Calu3 (cell line): ENCODE data around the gene CXCL16. TPM values are rescaled to one million over a fixed set of nuclear protein-coding genes. Genes with fewer than 3 reads are reported as not detected.

ENCODE experiments used
- BruUV-seq: library from RNA; stranded (reverse); fragments of 400-500 nt; replicated peaks from 2 replicates; lab custom pipeline; 2021; lab: Mats Ljungman, UMichigan
- CTCF ChIA-PET: fragments of 300-600 bp; sonication (Branson Sonifier 250); formaldehyde crosslinking; loops from one replicate; lab custom pipeline; 2022; ENCODE audit warnings: antibody characterized with exemption; lab: Charles Lee
- DNase-seq: peaks from one replicate; pipeline ENCODE4 v3.0.0; 2022
- H3K27ac Mint-ChIP-seq: one replicate; pipeline ENCODE4 v1.8.0; 2022; ENCODE audit warnings: mixed read lengths; ENCODE audit not compliant: unreplicated experiment
- H3K27me3 Mint-ChIP-seq: one replicate; pipeline ENCODE4 v1.8.0; 2022; ENCODE audit warnings: mixed read lengths; ENCODE audit not compliant: unreplicated experiment
- H3K36me3 Mint-ChIP-seq: one replicate; pipeline ENCODE4 v1.8.0; 2022; ENCODE audit warnings: mild to moderate bottlenecking, moderate library complexity, mixed read lengths; ENCODE audit not compliant: insufficient read depth, unreplicated experiment
- H3K4me1 Mint-ChIP-seq: one replicate; pipeline ENCODE4 v1.8.0; 2022; ENCODE audit warnings: mild to moderate bottlenecking, low read depth, mixed read lengths; ENCODE audit not compliant: unreplicated experiment
- H3K4me3 Mint-ChIP-seq: one replicate; pipeline ENCODE4 v1.8.0; 2022; ENCODE audit warnings: mild to moderate bottlenecking, low read depth, moderate library complexity, mixed read lengths; ENCODE audit not compliant: unreplicated experiment
- H3K9me3 Mint-ChIP-seq: one replicate; pipeline ENCODE4 v1.8.0; 2022; ENCODE audit warnings: low read depth, mixed read lengths; ENCODE audit not compliant: unreplicated experiment
- intact Hi-C: fragments of 100-400 bp; cut with micrococcal nuclease; formaldehyde crosslinking; loops from one replicate; pipeline ENCODE4 v1.10.0; 2022; ENCODE audit not compliant: unreplicated experiment
- total RNA-seq: library from RNA; stranded (reverse); gene quantifications from 2 replicates; pipeline ENCODE4 v1.2.3, GENCODE V29; 2022
- TF ChIP-seq, protein P1 (sequence below): fragments of 200-600 bp; IDR thresholded peaks from one replicate; pipeline ENCODE4 v1.8.0; 2022; ENCODE audit warnings: antibody characterized with exemption; ENCODE audit not compliant: unreplicated experiment

The CXCL16 gene
- total RNA-seq, 1 experiment from 2014 or later: 73.1 TPM

- H3K4me1 Mint-ChIP-seq: peaks cover 16% of the 10 kb centered on the region
- H3K36me3 Mint-ChIP-seq: peaks cover 30% of the 10 kb centered on the region
- no peaks in the 10 kb centered on the region for H3K9me3 Mint-ChIP-seq
- no TSS peak for BruUV-seq
- no peaks in the 10 kb centered on the region for H3K27me3 Mint-ChIP-seq
- H3K27ac Mint-ChIP-seq: no peak overlapping the region
- CTCF ChIA-PET: no interaction called here
- TF ChIP-seq, protein P1, sequence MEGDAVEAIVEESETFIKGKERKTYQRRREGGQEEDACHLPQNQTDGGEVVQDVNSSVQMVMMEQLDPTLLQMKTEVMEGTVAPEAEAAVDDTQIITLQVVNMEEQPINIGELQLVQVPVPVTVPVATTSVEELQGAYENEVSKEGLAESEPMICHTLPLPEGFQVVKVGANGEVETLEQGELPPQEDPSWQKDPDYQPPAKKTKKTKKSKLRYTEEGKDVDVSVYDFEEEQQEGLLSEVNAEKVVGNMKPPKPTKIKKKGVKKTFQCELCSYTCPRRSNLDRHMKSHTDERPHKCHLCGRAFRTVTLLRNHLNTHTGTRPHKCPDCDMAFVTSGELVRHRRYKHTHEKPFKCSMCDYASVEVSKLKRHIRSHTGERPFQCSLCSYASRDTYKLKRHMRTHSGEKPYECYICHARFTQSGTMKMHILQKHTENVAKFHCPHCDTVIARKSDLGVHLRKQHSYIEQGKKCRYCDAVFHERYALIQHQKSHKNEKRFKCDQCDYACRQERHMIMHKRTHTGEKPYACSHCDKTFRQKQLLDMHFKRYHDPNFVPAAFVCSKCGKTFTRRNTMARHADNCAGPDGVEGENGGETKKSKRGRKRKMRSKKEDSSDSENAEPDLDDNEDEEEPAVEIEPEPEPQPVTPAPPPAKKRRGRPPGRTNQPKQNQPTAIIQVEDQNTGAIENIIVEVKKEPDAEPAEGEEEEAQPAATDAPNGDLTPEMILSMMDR: no peak
- H3K4me3 Mint-ChIP-seq: no peak overlapping the region
- intact Hi-C loops: loop anchor here (5.0 kb wide), 1 partner anchor 116 kb away; the partner anchor contains the start of gene CHRNE
- no peak for DNase-seq
Observed at GRCh38 chr17:4786516-4786915, 46.8 kb upstream of the CXCL16 start.

GRCh38 chr17:4786106-4786511, 46.4 kb upstream of the CXCL16 start, which contains the start of gene VMO1:
Gene VMO1 (minus strand): TSS chr17:4786364. CDS start chr17:4786352, 12 bp downstream.
- no TSS peak for BruUV-seq
- no peak for DNase-seq
- Mint-ChIP-seq H3K36me3 (peaks cover 30% of the 10 kb centered on the region), H3K9me3 (no peaks in the 10 kb centered on the region), H3K4me3 (peak within 1 kb of the TSS; percentile 87), H3K27me3 (no peaks in the 10 kb centered on the region), H3K4me1 (peaks cover 16% of the 10 kb centered on the region), H3K27ac (no peak within 1 kb of the TSS)
- intact Hi-C loops: loop anchor here (5.0 kb wide), 1 partner anchor 116 kb away; the partner anchor contains the start of gene CHRNE
- TF ChIP-seq, protein P1: no peak
- CTCF ChIA-PET: no interaction called here

DNA sequence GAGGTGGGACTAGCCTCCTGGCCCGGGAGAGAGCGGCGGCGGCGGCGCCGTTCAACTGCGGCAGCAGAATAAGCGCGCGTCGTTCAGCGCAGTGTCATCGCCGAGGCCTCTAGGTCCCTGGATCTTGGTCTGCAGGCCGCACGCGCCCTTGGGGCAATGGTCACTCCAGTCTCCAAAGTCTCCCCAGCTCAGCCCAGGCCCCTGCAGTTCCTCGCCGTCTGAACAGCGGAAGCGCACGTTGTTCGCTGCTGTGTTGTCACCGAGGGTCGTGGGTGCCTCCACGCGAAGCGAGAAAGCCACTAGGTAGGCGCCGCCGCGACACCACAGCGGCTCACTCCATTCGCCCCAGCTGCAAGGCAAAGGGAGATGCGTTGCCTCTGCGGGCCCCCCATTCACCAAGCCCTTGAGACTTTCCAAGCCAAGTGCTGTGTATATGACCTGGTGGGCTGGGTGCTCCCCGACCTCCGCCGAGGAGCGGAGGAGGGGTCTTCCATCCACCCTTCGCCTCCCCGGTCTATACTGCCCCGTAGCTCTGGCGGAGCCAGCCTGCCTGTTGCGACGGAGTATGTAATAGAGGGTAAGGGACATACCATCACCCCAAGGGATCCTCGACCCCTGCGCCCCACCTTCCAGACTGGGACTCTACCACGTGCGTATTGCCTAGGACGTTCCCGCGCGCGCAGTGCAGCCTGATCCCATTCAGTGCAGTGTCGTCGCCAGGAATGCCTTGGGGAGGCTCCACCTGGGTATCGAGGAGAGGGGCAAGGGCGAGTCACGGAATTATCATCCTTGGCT, 45.8 kb upstream of the CXCL16 start:
- TF ChIP-seq, protein P1: no peak
- peaks cover 16% of the 10 kb centered on the region for H3K4me1 Mint-ChIP-seq
- CTCF ChIA-PET: no interaction called here

GRCh38 chr17:4782652-4783051, 42.9 kb upstream of the CXCL16 start:
- intact Hi-C loops: no loop called here
- no peak for DNase-seq
- Mint-ChIP-seq H3K4me1 (no peaks in the 10 kb centered on the region), H3K36me3 (no peaks in the 10 kb centered on the region), H3K9me3 (no peaks in the 10 kb centered on the region), H3K27me3 (peaks cover 18% of the 10 kb centered on the region), H3K27ac (no peak overlapping the region), H3K4me3 (no peak overlapping the region)
- no TSS peak for BruUV-seq
- CTCF ChIA-PET: no interaction called here
- TF ChIP-seq, protein P1: no peak

More for the DNA sequence above, 45.8 kb upstream of the CXCL16 start:
- BruUV-seq: no TSS peak
- intact Hi-C loops: loop anchor here (5.0 kb wide), 1 partner anchor 117 kb away; the partner anchor contains the start of gene CHRNE
- H3K27ac Mint-ChIP-seq: no peak overlapping the region
- H3K27me3 Mint-ChIP-seq: no peaks in the 10 kb centered on the region
- H3K9me3 Mint-ChIP-seq: no peaks in the 10 kb centered on the region
- H3K4me3 Mint-ChIP-seq: no peak overlapping the region
- no peak for DNase-seq
- H3K36me3 Mint-ChIP-seq: peaks cover 27% of the 10 kb centered on the region
